Caki2 (cell line): ENCODE results near the gene ZBTB16. TPM values are rescaled to one million over a fixed set of nuclear protein-coding genes. Genes with fewer than 3 reads are reported as not detected.
A peak's percentile ranks its signal among the peaks of the same experiment; 100 is the strongest.

Source experiments
- DNase-seq: peaks from one replicate; pipeline ENCODE4 v3.0.0-alpha.2; 2015; ENCODE audit warnings: low read depth
- in situ Hi-C: cut with HindIII; loops from 2 replicates; pipeline ENCODE4 v1.10.0; 2016; ENCODE audit warnings: low sequenced_read_pairs, low pct_unique_long_range_greater_than_20kb, mixed read lengths
- total RNA-seq: library from RNA; depleted of rRNA; stranded (reverse); fragments of >200 nt; shearing (Covaris generic); gene quantifications from 2 replicates; pipeline ENCODE4 v1.2.3, GENCODE V29; 2014; ENCODE audit warnings: low replicate concordance

Gene ZBTB16
- total RNA-seq, 1 experiment from 2014 or later: not detected

DNA sequence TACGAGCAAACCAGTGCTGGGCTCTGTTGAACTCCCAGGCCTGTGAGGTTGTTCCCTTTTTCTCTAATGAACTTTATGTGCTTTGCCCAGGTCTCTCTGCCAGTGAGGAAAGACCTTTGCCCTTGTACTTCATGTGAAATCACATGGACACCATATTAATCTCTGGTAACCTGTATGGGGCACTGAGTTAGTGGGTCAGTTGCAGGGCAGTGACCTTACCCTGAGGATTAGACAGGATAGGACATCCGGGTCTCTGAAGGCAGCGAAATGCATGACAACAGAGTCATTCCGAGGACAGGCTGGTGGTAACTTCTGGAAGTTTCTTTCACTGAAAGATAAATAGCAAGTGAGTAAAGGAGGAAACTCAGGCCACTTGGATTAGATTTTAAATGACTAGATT lies 93.7 kb downstream of the ZBTB16 start:
- in situ Hi-C loops: no loop called here
- no peak for DNase-seq

DNA sequence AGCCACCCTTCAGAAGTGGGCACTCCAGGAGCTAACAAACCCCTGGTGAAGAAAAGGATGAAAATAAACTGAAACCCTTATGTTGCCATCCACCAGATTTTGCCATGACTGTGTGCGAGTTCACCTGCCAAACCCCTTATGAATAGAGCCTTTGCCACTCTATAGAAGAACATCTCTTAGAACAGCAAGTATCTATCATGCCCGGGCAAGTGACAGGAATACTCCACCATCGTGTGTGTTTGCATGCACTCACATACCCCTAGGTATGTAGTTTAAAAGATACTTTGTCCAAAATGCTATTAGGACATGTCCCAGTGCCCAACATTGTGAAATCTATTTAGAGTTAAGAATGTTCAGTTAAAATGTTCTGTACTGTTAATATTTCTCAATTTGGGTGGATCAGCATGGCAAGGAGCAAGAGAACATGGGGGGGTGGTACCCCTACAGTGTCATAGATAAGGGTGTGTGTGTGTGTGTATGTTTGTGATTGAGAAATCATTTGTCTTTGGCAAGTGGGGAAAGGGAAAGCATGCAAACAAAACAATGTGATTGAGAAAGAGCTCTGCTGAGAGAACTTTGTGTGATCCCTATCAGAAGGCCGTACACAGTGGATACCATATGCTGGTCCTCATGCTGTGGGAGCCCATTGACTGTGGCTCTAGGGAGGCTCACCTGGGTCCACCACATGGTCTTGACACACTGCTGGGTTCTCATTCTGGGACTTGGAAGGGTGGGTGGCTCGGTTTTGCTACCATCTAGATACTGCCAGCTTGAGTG lies 94.9 kb downstream of the ZBTB16 start:
- no peak for DNase-seq
- in situ Hi-C loops: no loop called here

DNA sequence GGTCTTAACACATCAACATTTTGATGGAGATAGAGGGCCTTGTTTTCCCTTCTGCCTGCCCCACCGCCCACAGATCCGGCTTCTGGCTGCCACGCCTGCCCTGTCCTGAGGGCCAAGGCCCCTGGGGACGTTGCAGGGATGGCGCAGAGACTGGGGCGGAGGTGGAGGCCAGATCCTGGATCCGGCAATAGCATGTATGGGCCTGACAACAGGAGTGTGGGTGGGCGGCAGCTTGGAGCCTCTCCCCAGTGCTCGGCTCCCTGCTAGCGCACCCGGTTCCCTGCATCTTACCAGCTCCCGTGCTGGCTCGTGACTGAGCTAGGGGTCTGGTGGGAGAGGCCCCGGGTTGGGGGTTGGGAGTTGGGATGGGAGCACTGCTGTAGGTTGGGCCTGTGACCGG lies 95.6 kb downstream of the ZBTB16 start:
- DNase-seq: no peak
- in situ Hi-C loops: no loop called here

DNA sequence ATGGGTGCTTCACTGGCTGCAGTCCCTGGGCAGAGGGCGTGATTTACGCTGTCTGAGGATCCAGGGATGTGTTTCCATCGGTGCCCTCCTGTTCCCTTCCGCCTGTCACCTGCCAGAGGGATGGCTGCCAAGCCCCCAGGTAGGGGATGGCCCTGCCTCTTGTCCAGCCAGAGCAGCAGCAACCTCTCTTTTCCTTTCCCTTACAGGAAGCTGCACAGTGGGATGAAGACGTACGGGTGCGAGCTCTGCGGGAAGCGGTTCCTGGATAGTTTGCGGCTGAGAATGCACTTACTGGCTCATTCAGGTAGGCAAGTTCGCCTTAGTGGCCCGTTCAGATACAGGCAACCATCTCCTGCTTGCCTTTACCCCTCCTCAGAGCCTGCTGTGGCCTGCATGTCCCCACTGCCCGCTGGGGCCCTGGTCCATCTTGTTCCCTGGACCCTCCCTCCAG lies 96.6 kb downstream of the ZBTB16 start:
- in situ Hi-C loops: no loop called here
- no peak for DNase-seq

DNA sequence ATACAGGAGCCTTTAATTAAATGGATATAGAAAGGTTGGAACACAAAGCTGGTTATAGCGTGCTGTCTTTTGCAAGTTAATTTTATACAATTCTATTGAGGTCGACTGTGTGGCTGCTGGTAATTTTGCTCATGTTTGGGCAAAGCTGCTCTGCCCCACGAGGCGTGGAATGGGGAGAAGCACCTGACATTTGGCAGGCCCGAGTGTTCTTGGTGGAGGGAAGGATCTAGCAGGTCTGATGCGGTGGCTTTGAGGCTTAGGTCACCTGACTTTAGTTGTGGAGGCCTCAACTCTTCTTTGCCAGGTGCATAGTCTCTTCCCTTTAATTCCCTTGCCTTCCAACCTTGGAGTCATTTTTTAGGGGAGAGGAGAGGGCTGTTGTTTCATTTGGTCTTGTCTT lies 97.3 kb downstream of the ZBTB16 start:
- in situ Hi-C loops: no loop called here
- DNase-seq: no peak

DNA sequence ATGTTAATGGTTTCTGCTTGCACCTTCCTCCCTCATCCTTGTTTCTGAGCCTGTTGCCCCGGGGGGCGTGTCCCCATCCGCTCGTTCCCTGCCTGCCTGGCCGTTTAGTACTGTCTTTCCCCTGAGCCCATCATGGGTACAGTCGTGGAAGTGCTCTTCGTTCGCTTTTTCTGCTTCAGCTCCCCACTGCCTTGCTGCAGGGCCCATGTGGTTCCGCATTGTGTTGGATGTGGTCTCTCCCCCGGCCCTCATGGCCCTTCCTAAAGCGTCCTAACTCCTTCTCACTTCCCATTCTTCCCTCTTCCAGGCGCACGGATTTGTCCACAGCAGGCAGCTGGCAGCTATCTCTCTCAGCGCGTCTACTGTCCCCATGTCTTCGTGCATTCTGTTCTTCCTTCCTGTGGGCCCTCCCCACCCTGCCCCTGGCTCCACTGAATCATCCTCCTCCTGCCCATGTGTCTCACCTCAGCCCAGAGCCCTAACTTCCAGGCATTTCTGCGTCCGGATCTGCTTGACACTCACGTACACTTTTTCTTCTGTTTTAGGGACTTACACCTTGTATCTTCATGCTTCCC lies 98.1 kb downstream of the ZBTB16 start:
- DNase-seq: no peak
- in situ Hi-C loops: no loop called here

DNA sequence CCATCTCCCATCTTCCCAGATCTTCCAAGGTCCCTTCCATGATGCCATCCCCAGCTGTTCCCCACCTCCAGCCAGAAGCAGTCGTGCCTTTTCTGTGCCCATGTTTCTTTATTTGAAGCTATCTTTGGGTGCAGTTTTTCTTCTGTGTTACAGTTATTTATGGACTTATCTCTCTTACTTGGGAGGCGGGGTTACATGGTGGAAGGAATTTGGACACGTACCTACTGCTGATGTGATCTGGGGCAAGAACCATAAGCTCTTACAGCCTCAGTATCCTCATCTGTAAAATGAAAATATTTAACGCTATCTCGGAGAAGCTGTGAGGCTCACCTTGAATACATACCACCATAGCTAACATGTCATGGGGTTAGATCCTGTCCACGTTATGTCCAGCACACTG lies 98.9 kb downstream of the ZBTB16 start:
- no peak for DNase-seq
- in situ Hi-C loops: no loop called here

DNA sequence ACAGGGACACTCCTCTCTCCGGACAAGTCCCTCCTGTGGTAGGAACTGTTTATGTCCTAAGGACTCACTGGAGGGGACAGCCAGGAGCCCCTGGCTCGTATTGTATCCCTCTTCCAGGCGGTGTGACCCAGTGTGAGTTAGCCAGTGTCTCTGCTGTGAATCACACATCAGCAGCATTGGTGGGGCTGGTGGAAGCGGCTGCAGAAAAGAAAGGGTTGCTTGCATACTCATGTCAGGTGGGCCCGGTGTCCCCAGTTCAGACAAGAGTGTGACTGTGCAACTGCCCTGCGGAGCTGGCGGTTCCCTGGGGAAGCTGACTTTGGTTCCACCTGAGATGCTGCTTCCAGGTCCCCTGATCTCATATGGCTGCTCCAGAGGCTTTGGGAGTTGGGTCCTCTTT lies 99.4 kb downstream of the ZBTB16 start:
- in situ Hi-C loops: no loop called here
- no peak for DNase-seq

DNA sequence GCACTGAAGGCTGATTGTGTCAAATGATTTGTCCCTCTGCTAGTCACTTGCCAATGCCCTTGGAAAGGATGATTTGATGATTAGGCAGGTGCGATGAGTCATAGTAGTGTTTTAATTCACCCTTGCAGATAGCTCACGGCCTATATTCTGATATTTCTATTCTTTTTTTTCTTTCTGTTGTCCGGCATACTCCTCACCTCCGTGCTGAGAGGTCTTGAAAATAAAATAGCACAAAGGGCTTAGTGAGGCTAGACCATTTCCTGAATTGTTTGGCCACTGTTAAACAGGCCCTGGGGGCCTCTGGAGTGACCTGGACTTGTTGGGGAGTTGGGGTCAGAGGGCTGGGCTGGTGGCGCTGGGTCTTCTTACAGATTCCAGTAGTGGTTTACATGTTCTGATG lies 99.8 kb downstream of the ZBTB16 start:
- peak; percentile 29 for DNase-seq
- in situ Hi-C loops: no loop called here

DNA sequence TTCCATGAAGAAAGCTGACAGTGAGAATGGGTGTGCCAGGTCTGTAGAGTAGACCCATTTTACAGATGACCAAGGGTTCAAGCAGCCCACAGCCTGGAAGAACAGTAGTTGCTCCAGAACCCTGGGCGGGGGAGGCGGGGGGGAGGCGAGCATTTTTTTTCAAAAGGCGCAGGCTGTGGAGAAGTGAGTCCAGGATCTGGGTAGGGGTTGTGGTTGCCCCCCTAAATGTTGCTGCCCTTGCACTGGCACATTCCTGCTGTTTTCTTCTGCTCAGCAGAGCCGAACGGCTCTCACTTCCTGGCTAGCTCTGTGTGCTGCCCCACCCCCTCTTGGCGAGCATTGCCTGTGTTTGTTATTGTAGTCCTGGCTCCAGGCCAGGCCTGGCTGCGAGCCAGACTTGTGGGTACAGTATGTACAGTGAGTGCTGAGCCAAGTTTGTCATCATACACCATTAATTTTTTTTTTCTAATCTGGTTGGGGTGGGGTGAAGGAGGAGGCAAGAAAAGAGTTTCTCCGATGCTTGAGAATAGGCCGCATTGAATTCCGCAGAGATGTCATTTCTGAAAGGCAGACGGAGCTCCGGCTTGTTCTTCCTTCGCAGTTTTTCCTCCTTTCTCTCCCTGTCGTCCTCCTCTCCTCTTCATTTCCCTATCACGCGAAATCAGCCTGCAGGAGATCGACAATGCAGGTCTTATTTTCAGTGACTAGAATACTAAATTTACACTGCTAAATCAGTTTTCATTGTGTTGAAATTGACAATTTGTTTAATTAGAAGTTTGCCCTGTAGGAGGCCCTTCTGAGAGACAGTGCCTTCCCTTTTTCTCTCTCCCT lies 100.5 kb downstream of the ZBTB16 start:
- in situ Hi-C loops: no loop called here
- DNase-seq: peak; percentile 92

DNA sequence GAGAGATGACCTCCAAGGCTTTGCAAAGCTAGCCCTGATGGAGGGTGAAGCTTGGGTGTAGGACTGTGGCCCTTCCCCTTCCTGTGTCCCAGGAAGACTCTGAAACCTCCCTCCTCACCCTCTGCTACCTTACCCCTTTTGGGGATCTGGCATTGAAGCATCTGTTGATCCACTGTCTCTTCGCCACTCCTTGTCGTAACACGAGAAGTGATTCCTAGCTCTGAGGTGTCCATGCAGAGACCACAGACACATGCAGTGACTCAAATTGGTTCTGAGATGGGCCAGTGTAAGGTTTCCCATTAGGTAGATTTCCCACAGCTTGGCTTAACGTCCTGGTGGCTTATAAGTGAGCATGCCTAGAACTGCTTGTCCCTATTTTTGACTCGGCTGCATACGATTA lies 101.4 kb downstream of the ZBTB16 start:
- in situ Hi-C loops: no loop called here
- DNase-seq: no peak

DNA sequence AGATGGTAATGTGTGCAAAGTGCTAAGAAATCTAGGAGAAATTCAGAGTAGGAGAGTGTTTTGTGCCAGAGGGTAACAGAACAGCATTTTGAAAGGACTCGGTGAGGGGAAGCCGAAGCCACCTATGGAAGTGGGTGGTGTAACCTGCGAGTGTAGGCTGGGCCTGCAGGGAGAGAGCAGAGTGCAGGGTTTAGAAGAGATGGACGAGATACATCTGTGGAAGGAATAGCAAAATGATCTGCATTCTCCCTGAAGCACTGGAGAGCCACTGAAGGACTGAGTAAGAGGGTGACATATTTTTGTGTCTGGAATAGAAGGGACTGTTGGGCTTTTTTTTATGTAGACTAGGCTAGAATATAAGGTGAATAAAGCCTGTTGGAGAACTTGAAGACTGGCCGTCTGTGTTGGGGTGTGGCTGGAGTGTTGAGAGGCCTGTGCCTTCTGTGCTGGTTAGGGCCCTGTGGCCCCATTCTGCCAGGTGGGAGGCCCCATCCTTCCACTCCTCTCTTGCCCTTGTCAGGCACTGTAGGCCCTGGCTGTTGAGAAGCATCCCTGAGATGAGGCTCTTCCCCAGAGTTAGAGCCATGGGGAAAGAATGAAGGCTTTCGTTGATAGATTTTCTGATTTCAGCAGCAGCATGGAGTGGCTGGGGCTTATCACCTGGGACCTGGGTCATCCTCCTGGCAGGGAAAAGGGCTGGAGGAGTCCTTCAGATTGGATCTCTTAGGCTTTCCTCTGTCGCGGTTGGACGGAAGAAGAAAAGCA lies 102.2 kb downstream of the ZBTB16 start:
- in situ Hi-C loops: no loop called here
- no peak for DNase-seq

DNA sequence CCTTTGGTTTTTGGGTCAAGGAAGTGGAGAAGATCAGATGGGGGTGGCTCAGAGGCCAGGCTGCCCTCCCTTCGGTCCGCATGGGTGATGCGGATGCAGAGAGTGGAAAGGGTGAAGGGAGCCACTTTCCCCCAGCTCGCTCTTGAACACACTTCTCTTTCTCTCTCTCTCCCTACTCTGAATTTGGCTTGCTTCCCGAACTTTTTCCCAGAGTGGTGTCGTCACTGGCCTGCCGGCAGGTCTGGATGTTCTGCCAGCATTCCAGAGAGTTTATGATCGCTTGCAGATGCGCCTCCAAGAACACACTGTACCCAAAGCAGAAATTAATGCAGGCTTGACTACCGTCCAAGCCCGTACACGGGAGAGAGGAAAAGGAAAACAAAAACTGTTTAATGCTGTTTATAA lies 103.2 kb downstream of the ZBTB16 start:
- DNase-seq: peak; percentile 84
- in situ Hi-C loops: no loop called here

DNA sequence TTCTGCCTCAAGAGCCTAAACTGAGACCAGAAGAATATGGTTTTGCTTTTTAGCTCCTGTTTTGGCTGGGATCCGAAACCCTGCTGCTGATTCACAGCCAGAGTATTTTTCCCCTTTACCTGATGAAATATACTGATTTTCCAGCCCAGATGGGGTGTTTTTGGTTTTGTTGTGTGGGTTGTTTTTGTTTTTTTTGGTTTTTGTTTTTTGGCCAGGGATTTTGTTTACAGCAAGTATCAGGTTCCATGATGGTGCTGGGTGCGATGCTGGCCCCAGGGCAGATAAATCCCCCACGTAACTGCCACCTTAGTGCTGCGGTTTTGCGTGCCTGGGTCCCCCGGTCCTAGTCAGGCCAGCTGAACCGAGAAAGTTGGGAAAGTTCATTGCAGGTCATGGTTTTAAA lies 103.7 kb downstream of the ZBTB16 start:
- in situ Hi-C loops: no loop called here
- no peak for DNase-seq

DNA sequence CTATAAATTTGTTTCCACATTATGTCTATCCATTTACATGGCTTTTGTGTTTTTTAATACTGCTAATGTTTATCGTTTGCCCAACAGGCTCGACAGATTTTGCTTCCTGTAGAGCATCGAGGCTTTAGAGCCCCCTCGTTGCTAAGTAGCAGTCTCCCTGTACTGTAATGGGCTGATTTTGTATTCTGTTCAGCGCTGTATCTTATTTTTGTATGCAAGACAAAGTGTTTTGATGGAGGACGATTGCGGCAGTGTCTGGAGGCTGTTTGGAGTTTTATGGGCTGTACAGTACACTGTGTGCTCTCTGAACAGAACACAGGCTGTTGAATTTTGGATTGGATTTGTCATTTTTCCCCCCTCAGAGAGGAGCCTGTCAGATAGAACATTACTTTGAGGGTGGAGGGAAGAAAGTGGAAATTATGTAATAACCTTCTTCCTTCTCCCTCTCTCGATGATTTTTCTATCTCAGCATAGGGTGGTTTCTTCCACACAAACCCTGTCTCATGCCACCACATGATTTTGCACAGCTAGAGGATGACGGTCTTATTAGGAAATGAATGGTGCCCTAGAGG lies 104.4 kb downstream of the ZBTB16 start:
- DNase-seq: no peak
- in situ Hi-C loops: no loop called here

DNA sequence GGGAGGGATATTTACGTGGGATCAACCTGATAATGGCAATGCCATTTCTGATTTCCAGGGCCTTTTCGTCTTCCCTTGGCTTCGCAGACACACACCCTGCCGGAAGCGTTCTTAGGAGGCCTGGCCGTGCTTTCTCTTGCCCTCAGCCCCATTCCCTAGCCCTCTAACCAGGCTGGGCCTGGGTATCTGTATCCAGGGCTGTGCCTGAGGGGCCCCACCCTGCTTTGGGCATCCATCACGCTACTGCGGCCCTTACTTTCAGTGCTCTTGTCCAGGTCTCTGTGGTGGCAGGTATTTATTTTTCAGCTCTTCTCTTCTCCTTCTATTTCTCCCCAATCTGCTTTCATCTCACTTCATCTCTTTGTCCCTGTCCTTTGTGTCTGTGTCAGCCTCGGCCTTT lies 105.0 kb downstream of the ZBTB16 start:
- in situ Hi-C loops: no loop called here
- DNase-seq: no peak

DNA sequence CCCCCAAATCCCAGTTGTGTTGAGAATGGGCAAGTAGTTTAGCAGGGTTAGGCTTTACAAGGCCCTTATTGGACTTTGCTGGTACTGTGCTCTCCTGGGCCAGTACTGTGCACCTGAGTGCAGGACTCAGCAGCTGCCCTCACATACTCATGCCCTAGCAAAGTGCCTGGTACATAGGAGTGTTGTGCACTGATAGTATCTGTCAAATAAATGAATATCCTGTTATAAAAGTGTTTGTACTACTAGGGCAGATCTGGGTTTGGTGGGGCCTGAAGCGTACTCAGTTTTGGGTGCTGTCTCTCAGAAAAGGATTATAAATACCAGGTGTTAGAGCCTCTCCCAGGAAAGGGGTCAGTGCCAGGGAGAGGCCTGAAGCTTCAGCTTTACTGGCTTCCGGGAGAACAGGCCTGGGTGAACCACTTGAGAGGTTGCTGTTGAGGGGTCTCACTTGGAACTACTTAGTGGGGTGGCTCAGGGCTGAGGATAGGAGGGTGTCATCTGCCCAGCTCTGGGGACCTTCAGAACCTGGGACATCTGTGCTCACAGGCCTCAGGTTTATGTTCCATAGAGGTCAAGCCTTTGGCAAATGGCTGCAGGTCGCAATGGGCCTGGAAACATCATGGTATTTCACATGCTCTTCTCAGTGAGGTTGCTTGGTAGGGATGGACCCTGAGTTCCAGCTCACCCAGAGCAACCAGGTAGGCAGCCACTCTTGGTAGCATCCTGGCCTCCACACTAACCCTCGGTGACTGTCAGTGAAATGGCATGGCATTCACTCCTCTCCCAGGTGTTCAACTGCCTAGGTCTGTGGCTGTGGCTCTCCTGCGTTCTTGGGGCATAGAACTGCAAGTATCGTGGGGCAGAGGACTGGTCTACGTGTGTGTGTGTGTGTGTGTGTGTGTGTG lies 106.1 kb downstream of the ZBTB16 start:
- DNase-seq: no peak
- in situ Hi-C loops: no loop called here
